Left renal pelvis (tissue), 4 donors: ENCODE data around the gene CYP8B1. TPM values are rescaled to one million over a fixed set of nuclear protein-coding genes. Genes with fewer than 3 reads are reported as not detected.
A peak's percentile ranks its signal among the peaks of the same experiment; 100 is the strongest.

Source experiments
- DNase-seq, 4 donors: peaks; one replicate each; pipeline ENCODE4 v3.0.0-alpha.2; 2013; ENCODE audit warnings: low read depth in 4 of 4, low spot score in 3 of 4
- polyA plus RNA-seq, 4 donors: library from polyadenylated mRNA; unstranded; fragments of 120-200 nt; gene quantifications; one replicate each; pipeline ENCODE4 v1.2.1, GENCODE V29; 2013; ENCODE audit not compliant: insufficient read length in 4 of 4

Gene CYP8B1, protein sequence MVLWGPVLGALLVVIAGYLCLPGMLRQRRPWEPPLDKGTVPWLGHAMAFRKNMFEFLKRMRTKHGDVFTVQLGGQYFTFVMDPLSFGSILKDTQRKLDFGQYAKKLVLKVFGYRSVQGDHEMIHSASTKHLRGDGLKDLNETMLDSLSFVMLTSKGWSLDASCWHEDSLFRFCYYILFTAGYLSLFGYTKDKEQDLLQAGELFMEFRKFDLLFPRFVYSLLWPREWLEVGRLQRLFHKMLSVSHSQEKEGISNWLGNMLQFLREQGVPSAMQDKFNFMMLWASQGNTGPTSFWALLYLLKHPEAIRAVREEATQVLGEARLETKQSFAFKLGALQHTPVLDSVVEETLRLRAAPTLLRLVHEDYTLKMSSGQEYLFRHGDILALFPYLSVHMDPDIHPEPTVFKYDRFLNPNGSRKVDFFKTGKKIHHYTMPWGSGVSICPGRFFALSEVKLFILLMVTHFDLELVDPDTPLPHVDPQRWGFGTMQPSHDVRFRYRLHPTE
- polyA plus RNA-seq = 1 to 10 TPM in 1 of 4 donors, under 1 TPM in 3; 0.23 to 1.1 (median 0.74) TPM

DNA sequence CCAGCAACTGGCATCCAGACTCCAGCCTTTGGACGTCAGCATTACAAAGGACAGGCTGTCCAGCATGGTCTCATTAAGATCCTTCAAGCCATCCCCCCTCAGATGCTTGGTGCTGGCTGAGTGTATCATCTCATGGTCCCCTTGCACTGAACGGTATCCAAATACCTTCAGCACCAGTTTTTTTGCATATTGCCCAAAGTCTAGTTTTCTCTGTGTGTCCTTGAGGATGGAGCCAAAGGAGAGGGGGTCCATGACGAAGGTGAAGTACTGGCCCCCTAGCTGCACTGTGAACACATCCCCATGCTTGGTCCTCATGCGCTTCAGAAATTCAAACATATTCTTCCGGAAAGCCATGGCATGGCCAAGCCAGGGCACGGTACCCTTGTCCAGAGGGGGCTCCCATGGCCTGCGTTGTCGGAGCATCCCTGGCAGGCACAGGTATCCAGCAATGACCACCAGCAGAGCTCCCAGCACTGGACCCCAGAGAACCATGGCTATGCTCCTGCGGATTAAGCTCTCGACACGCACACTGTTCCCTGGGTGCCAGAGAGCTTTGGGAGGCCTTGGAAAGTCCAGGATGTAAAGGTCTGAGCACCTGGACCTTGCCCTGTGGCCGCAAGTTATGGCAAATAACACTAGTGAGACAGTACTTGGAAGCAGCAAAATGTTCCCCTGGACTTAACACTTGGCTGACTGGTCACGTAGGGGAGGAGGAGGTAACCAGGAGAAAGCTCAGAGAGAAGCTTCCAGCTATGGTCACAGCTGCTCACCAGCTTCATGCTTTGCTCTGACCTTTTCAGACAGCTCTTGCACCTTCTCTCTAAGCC is at the start of gene CYP8B1:
TSS of gene CYP8B1 (minus strand) at position 555 of the 827 bp plus-strand sequence. CDS start at position 492, 63 bp downstream.
- no peak for DNase-seq

DNA sequence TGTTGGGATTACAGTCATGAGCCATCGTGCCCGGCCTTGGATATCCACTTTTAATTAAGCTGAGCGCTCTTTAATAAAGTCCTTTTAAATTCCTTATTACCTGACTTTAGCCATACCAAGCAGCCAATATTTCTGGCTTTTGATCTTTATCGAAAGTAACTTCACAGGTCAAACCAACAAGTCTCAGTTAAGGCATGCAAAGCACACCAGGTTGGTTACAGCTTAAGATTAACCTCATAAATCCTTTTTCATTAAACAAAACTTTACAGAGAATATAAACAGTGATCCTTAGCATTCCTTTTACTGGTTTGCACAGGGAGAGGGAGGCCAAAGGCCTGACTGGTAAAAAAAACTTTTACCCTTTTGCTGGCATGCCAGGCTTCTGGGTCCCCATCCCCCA is 47.9 kb upstream of the CYP8B1 start:
- no peak for DNase-seq

DNA sequence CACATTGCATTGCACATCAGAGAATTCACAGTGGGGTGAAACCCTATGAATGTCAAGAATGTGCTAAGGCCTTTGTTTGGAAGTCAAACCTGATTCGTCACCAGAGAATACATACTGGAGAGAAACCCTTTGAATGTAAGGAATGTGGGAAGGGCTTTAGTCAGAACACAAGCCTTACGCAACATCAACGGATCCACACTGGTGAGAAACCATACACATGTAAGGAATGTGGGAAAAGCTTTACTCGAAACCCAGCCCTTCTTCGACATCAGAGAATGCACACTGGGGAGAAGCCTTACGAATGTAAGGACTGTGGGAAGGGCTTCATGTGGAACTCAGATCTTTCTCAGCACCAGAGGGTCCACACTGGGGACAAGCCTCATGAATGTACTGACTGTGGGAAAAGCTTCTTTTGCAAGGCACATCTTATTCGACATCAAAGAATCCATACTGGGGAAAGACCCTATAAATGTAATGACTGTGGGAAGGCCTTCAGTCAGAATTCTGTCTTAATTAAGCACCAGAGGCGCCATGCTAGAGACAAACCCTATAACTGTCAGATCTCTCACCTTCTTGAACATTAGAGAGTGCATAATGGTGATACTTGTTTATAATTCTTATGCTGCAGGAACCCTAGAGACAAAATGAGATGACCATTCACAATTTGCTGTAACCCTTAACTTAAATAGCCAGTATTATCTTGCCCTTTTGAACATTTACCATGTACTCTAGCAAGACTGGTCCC is 39.3 kb upstream of the CYP8B1 start:
- no peak for DNase-seq

DNA sequence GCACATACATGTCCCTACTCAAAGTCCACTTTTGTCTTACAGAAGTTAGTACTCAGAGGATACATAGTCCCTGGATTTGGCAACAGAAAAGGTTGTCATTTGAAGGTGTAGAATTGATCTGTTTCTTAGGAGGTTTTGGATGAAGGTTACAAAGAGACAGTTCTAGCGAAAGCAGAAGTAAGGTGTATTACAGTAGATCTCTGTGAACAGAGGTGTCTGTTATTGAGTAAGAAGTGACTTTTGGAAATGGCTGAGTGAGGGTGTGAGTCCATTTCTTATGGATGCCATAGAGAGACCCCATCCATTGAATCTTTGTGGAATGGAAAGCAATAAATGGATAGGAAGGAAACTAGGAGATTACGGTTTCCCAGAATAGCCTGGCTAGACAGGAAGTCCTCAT is 35.9 kb upstream of the CYP8B1 start:
- DNase-seq = no peak

DNA sequence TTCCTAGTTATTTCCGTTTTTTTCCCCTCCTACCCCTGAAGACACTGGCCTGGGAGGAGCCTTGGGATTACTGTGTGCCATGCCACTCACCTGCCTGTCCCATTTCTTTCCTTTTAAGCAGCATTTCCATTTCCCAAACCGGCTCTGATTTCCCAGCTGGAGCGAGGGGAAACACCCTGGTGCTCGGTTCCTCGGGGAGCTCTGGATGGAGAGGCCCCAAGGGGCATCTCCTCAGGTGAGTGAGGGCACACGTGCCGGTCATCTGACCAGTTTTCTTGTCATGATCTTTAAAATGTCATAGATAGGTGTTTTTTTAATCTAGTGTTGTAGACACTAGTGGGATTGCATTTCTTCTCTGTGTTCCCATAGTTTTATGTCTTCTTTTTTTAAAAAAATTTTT is 33.0 kb upstream of the CYP8B1 start:
- DNase-seq = no peak

DNA sequence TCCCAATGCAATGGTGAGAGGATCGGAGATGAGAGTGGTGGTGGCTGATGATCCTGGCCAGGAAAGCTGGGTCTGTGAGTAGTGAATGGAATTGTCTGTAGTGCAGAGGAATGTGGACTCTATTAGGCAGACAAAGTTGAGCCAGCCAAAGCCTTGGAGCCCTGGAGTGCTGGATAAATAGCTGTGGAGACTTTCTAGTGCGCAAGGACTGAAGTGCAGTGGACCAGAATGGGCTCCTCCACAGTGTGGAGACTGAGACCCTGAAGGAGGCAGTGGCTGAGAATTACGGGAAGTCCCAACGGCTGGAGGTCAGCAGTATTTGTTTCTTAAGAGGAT is 31.1 kb upstream of the CYP8B1 start:
- DNase-seq = no peak

DNA sequence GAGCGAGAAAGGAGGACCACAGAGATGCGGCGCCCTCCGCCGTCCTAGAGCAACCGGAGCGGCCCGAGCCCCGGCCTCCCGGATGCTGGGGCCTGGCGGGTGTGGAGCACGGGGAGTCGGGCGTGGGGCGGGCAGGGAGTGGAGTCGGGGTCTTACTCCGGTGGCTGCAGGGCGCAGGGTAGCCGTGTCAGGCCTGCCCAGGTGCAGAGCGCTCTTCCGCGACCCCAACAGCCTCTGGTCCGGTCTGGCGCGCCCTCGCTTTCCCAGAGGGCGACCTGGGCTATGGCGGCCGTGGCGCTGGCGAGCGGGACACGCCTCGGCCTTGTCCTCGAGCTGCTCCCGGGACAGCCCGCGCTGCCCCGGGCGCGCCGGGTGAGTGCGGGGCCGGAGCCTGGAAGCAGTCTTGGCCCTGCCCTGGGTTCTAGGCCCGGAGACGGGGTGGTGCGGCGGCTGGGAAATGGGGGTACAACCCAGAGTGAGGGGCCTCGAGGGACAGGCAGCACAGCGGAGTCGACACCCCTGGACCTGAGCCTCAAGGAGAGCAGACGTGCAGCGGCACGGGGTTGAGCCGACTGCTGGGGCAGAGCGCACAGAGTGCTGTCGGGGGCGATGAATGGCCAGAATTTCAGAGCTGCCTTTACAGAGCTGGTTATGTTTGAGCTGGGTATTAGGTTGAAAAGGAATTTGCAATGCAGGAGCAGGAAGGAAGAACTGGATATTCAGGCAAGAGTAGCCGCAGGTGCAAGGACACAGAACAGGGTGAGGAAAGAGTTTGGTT is 30.6 kb upstream of the CYP8B1 start, which contains the start of gene ZNF662:
TSS of gene ZNF662 (plus strand) at position 73 of the 778 bp plus-strand sequence. CDS start 1,973 bp downstream, outside the sequence.
- DNase-seq = peak in 3 of 4 donors; percentile 39 to 54 (median 44)

DNA sequence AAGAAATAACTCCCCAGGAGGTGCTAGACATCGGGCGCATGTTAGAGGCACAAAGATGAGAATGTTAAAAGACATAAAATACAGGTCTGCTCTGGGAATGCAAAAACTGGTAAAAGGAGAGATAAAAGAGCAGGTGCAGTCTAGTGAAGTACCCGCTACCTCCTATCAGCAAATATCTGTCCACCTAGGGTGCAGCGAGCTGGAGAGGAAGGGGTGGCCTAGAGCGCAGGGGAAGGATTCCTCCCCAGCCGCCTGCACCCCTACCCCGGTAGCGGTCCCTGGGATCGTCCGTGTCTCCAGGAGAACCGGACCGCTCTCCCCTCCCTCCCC is 30.0 kb upstream of the CYP8B1 start:
- no peak for DNase-seq

DNA sequence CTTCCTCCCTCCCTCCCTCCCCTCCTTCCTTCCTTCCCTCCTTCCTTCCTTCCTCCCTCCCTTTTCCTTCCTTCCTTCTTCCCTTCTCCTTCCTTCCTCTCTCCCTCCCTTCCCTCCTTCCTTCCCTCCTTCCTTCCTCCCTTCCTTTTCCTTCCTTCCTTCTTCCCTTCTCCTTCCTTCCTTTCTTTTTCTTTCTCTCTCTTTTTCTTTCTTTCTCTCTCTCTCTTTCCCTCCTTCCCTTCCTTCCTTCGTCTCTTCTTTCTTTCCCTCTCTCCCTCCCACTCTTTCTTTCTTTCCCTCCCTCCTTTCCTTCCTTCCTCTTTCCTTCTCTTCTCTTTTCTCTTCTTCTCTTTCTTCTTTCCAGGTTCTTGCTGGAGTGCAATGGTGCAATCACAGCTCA is 28.4 kb upstream of the CYP8B1 start:
- DNase-seq = no peak

DNA sequence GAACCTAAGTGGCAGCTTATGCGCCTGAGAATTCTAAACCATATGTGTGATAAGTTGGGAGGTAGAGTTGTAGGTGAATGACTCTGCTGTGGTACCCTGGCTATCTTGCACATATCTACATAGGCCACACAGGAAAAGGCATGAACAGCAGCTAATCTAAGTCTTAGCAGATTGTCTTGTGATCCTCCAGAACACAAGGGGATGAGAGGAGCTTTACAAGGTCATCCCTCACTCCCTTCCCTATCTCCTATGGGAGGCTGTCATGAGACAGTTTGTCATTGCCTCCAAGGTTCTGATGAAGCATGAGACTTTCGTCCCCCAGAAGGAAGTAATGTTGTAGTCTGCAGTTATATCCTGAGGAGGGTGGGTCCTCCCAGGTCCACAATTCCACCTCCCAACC is 26.6 kb upstream of the CYP8B1 start:
- no peak for DNase-seq

DNA sequence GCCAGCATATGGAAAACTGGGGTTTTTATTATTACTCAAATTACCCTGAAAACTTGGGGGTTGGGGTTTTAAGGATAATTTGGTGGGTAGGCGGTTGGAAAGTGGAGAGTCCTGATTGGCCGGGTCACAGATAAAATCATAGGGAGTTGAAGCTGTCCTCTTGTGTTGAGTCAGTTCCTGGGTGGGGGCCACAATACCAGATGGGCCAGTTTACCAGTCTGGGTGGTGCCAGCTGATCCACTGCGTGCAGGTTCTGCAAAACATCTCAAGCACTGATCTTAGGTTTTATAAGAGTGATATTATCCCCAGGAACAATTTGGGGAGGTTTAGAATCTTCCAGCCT is 25.4 kb upstream of the CYP8B1 start:
- no peak for DNase-seq

DNA sequence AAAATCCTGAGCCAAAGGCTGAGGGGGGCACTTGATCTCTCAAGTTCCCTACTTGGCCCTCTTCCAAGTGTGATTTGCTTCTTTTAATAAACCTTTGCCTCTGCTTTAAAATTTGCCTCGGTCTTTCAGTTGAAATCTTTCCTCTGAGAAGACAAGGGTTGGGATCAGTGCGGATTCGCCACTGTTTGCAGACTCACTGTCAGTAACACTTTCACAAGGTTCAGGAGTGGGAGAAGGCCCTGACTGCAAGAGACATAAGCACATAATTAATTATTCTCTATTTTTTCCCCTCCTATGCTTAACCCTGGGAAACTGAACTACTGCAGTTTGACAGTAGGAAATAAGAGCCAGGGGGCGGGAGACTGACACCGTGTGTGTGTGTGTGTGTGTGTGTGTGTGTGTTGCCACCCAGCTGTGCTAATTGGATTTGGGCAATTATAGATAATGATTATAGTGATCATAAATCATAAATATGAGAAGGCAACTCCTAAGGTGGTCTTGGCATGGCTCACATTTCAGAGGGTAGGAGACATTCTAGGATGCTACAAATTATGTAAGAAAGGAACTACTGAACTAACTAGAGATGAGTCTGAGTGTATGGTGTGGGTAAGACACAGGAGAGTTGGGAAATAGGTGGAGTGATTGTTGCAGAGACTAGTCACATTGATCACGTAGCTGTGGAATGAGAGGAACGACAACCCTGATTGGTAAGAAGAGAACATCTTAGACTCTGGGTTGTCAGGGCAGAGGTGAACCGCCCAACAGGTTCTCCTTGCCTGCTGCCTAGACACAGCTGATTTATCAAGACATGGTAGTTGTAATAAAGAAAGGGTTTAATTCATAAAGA is 24.8 kb upstream of the CYP8B1 start:
- no peak for DNase-seq

DNA sequence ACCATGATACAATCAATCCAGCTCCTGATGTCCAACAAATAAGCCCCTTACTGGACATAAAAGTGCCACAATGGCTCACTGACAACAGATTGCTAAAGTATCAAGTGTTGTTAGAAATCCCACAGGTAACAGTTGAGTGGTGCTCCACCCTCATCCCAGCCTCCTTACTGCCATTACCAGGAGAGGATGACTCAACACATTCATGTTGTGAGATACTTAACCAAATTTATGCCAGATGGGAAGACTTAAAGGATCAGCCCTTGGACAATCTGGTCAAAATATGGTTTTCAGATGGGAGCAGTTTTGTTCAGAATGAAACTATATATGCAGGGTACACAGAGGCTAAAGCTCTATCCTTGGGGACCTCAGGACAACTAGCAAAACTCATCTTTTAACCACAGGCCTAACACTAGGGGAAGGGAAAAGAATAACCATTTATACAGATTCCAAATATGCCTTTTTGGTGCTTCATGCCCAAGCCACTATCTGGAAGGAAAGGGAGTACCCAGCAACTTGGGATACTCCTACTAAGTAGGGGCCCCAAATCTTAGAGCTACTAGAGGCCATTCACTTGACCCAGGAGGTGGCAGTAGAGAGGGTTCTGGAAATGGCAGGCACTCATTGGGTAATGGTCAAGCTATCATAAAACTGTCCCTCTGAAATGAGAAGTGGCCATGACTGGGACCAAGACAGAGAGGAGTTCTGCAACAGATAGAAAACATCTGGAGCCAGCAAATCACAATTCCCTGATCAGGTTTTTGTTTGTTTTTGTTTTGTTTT is 23.4 kb upstream of the CYP8B1 start:
- no peak for DNase-seq

DNA sequence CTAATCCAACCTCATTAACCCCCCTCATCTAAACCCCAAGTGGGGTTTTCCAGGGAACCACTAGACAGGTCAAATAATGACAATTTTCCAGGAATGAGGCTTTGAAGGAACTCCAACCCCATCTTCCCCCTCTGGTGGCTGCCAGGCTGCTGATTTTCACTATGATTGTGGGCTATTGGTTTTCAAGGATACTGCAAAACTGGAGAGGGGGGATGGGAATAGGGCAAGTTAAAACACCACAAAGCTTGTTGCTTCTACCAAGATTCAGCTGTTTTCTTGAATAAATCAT is 19.8 kb upstream of the CYP8B1 start:
- no peak for DNase-seq

DNA sequence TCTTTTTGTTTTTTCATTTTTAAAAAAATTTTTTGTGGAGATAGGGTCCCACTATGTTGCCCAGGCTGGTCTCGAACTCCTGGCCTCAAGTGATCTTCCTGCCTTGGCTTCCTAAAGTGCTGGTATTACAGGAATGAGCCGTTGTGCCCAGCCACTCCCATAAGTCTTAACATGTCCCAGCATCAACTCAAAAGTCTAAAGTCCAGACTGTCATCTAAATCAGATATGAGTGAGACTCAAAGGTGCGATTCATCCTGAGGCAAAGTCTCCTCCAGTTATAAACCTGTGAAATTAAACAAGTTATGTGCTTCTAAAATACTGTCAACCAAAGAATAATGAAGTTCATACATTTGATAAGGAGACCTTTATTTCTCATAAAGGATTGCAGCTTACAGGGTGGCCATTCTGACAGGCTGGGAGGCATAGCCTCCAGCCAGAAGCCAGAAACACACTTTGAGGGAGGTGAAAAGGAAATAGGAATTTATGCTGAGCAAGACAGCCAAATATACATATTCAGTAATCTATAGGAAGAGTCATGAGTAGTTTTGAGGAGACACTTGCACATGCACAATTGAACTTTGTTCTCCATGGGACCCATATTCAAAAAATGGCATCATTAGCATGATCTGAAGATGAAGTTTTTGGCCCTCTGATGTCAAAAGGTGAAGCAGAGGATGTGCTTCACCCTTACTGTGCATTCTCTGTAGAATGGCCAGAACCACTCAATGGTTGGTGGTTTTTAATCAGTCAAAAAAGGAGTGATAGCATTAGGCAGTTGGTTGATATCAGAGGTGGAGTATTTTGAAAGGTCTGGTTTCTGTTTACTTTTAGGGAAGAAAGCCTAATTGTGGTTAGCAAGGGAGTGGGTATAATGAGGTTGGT is 19.3 kb upstream of the CYP8B1 start:
- DNase-seq = no peak

DNA sequence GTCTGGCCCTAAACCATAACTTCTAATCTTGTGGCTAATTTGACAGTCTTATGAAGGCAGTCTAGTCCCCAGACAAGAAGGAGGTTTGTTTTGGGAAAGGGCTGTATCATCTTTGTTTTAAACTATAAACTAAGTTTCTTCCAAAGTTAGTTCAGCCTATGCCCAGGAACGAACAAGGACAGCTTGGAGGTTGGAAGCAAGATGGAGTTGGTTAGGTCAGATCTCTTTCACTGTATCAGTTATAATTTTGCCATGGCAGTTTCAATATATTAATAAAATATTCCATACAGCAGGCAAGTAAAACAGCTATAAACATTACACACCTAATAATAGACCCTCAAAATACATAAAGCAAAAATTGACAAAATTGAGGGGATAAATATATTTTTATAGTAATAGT is 17.1 kb upstream of the CYP8B1 start:
- DNase-seq = no peak

DNA sequence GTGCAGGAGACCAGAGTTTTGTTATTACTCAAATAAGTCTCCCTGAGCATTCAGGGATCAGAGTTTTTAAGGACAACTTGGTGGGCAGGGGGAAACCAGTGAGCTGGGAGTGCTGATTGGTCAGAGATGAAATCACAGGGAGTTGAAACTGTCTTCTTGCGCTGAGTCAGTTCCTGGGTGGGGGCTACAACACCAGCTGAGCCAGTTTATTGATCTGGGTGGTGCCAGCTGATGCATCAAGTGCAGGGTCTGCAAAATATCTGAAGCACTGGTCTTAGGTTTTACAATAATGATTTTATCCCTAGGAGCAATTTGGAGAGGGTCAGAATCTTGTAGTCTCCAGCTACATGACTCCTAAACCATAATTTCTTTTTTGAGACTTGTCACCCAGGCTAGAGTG is 16.5 kb upstream of the CYP8B1 start:
- DNase-seq = no peak

DNA sequence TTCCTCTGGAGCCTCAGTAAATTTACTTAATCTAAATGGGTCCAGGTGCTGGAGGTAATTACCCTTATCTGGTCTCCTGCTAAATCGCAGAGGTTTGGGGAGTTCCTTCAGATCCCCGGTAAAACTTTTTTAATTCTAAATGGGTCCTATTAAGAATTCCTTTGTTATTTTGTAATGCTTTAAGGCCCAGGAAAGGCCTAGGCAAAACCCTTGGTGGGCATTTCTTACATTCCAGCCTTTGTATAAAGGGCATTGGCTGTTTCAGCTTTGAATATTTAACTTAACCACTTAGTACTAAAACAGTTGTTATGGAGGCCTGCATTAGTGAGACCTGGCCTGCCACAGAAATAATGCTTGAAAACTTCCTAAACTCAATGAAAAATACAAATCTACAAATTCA is 15.4 kb upstream of the CYP8B1 start:
- DNase-seq = no peak
